NCI-H82 treated with DMSO at 0.1 percent for 48 hours (cell line): ENCODE measurements around the gene STH.

Source experiments
- DNase-seq: peaks from one replicate; lab custom pipeline; 2025; ENCODE audit not compliant: unreplicated experiment; lab: John Stamatoyannopoulos, UW

The STH gene

GRCh38 chr17:46025510-46026165, 26.6 kb downstream of the STH start:
- no peak for DNase-seq

- no peak for DNase-seq
These were observed 27.4 kb downstream of the STH start for GRCh38 chr17:46026166-46027047.

GRCh38 chr17:46027048-46027975, 28.3 kb downstream of the STH start:
- DNase-seq: no peak

DNA sequence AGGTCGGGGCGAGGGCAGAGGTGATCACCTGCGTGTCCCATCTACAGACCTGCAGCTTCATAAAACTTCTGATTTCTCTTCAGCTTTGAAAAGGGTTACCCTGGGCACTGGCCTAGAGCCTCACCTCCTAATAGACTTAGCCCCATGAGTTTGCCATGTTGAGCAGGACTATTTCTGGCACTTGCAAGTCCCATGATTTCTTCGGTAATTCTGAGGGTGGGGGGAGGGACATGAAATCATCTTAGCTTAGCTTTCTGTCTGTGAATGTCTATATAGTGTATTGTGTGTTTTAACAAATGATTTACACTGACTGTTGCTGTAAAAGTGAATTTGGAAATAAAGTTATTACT, 28.9 kb downstream of the STH start:
- no peak for DNase-seq

GRCh38 chr17:46028374-46028773, 29.3 kb downstream of the STH start:
- DNase-seq: no peak

GRCh38 chr17:46028981-46029565, 30.0 kb downstream of the STH start:
- no peak for DNase-seq

- DNase-seq: no peak
These were observed 30.6 kb downstream of the STH start for GRCh38 chr17:46029627-46030026.

GRCh38 chr17:46030752-46031151, 31.7 kb downstream of the STH start:
- DNase-seq: no peak

DNA sequence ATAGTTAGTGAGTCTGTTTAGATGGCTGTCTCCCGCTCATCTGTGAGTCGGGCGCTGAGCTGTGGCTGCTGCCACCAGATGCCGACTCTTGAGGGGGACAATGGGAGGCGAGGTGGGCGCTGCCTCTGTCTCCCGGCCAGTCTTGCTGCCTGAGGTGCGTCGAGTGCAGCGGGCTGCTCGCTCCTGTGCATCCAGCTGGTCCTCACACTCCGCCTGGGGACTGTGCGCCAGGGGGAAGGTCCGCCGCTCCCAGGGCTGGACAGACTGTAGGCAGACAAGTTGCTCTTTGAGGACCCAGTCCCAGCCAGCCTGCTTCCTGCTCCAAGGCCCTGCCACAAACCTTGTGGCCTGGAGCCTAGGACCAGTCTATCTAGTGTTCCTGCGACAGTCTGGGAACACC, 32.4 kb downstream of the STH start:
- no peak for DNase-seq

- DNase-seq: no peak
These were observed 32.9 kb downstream of the STH start for GRCh38 chr17:46031920-46032319.

DNA sequence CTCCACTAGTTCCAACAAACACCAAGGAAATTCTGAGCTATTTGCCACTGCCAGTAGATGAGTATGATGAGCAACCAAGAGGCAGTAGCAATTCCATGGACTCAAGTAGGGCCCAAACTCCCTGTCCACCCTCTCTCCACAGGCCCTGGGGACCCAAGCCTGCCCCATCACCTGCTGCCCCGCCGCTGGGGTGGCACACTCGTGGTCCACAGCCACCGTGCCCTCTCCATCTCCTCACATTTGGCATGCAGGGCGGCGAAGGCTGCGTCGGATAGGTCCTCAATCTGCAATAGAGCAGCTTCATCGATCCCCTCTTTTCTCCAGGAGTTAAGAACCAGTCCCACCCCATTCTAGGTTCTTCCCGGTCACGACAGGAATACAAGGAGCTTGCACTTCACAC, 33.9 kb downstream of the STH start:
- DNase-seq: no peak

DNA sequence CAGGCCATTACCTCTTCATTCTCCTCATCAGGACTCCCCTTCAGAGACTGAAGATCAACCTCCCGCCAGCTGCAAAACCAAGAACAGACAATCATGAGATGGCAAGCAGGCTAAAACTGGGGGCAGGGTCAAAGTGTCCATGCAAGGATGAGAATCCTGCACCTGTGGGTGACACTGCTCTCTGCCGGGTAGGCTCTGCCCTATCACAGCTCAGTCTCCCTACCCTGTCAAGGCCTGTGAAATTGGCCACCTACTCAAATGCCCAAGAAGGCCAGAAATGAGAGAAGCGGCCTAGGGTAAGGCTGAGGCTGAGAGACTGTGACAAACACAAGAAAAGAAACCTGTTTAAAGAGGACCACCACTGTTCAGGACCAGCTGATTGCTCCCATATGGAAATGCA, 34.3 kb downstream of the STH start:
- no peak for DNase-seq

- DNase-seq: no peak
These were observed 36.2 kb downstream of the STH start for GRCh38 chr17:46035112-46035818.

DNA sequence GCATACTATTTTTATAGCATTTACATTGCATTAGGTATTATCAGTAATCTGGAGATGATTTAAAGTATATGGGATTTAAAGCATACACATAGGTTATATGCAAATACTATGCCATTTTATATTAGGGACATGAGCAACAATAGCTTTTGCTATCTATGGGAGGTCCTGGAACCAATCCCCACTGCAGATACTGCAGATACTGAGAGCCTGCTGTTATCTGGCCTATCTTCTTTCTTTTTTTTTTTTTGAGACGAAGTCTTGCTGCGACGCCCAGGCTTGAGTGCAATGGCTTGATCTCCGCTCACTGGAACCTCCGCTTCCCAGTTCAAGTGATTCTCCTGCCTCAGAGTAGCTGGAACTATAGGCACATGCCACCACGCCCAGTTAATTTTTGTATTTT, 37.4 kb downstream of the STH start:
- DNase-seq: no peak

DNA sequence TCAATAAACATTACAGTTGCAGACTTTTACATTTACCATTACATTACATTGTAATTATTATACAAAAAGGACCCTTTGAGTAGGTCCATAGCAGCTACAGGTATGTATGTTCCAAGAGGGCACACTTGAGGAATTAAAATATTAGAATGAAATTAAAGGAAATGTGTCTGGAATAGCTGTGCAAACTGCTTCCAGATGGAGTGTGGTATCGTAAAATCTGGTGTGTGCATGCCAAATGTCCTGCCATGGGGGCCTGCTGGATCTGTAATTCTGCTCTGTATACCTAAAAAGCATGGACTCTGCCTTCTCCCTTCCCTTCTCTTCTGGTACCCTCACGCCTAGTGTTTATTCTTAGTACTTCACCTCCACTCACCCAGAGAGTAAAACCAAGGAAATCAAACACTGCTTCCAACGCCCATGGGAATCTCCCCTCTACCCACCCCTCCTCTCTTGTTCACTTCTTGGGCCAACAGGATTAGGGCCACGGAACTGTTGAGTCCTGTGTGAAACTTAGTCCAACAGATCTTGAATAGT, 38.7 kb downstream of the STH start:
- no peak for DNase-seq

- no peak for DNase-seq
These were observed 39.4 kb downstream of the STH start for GRCh38 chr17:46038414-46038813.

- DNase-seq: no peak
These were observed 39.9 kb downstream of the STH start for GRCh38 chr17:46038937-46039336.

GRCh38 chr17:46039592-46040186, 40.6 kb downstream of the STH start:
- DNase-seq: no peak

DNA sequence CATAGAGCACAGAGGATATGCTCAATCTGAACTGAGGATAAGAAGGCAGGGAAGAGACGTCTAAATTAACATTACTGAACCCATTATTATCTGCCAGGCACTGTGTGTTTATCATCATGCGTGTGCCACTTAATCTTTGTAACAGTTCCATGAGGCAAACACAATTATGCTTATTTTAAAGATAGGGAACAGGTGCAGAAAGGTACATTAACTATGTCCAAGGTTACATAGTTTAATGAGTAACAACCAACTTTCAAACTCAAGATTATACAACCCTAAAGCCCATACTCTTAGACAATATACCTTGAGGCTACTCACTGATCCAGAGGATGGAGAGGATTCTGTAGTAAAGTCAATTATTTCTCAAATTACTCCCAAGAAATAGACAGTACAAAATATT, 43.2 kb downstream of the STH start:
- DNase-seq: no peak

DNA sequence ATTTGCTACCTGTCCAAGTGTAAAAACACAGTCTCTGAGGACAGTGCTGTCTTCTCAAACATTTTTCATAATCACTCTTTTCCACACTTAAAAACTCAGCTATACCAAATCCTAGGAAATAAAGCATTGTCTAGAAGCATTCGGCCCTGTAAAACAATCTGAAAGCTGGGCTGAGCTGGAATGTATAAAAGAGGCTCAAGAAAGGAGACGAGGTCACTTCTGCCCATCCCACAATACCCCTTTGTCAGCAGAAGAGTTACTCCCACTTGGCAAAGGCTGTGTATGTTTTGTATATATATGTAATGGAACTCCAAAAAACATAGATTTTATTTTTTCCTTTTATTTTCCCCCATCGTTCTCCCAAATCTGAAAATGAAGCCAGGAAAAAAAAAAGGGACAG, 43.9 kb downstream of the STH start:
- no peak for DNase-seq
